Neural cell (in vitro differentiated cells): ENCODE data around the gene DPPA3.

ENCODE experiments used
- EP300 ChIP-seq: fragments of 450-650 bp; conservative IDR thresholded peaks from 2 replicates; pipeline ENCODE4 v1.6.1; 2014; ENCODE audit warnings: antibody characterized with exemption, mild to moderate bottlenecking, moderate library complexity; ENCODE audit not compliant: poor library complexity, severe bottlenecking
- EZH2 ChIP-seq: fragments of 200-600, 300-800 bp; shearing (Covaris generic), sonication (generic); IDR thresholded peaks from 2 replicates; pipeline ENCODE4 v1.6.1; 2014; ENCODE audit warnings: antibody characterized with exemption, low read length, borderline replicate concordance, mild to moderate bottlenecking; ENCODE audit not compliant: insufficient read depth, poor library complexity, severe bottlenecking
- MXI1 ChIP-seq: fragments of 450-650 bp; conservative IDR thresholded peaks from 2 replicates; pipeline ENCODE4 v1.6.1; 2014; ENCODE audit warnings: antibody characterized with exemption, mild to moderate bottlenecking; ENCODE audit not compliant: poor library complexity, severe bottlenecking
- POLR2AphosphoS5 ChIP-seq: IDR thresholded peaks from 2 replicates; pipeline ENCODE4 v1.6.1; 2012
- RAD21 ChIP-seq: fragments of 450-650 bp; conservative IDR thresholded peaks from 2 replicates; pipeline ENCODE4 v1.6.1; 2014; ENCODE audit warnings: antibody characterized with exemption, mild to moderate bottlenecking, moderate library complexity
- TAF1 ChIP-seq: IDR thresholded peaks from 2 replicates; pipeline ENCODE4 v1.6.1; 2012; ENCODE audit warnings: low read depth
- TF ChIP-seq, protein P1 (sequence below): fragments of 450-650 bp; IDR thresholded peaks from 2 replicates; pipeline ENCODE4 v1.5.1; 2014; ENCODE audit warnings: antibody characterized with exemption, mild to moderate bottlenecking, moderate library complexity; ENCODE audit not compliant: poor library complexity, severe bottlenecking
- TF ChIP-seq, protein P2 (sequence below): IDR thresholded peaks from 2 replicates; pipeline ENCODE4 v1.6.1; 2012; ENCODE audit warnings: borderline replicate concordance

- TF ChIP-seq, protein P1, sequence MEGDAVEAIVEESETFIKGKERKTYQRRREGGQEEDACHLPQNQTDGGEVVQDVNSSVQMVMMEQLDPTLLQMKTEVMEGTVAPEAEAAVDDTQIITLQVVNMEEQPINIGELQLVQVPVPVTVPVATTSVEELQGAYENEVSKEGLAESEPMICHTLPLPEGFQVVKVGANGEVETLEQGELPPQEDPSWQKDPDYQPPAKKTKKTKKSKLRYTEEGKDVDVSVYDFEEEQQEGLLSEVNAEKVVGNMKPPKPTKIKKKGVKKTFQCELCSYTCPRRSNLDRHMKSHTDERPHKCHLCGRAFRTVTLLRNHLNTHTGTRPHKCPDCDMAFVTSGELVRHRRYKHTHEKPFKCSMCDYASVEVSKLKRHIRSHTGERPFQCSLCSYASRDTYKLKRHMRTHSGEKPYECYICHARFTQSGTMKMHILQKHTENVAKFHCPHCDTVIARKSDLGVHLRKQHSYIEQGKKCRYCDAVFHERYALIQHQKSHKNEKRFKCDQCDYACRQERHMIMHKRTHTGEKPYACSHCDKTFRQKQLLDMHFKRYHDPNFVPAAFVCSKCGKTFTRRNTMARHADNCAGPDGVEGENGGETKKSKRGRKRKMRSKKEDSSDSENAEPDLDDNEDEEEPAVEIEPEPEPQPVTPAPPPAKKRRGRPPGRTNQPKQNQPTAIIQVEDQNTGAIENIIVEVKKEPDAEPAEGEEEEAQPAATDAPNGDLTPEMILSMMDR = no peak
- TF ChIP-seq POLR2AphosphoS5 (no peak), EP300 (no peak), EZH2 (no peak), MXI1 (no peak), TAF1 (no peak), RAD21 (no peak)
- TF ChIP-seq, protein P2, sequence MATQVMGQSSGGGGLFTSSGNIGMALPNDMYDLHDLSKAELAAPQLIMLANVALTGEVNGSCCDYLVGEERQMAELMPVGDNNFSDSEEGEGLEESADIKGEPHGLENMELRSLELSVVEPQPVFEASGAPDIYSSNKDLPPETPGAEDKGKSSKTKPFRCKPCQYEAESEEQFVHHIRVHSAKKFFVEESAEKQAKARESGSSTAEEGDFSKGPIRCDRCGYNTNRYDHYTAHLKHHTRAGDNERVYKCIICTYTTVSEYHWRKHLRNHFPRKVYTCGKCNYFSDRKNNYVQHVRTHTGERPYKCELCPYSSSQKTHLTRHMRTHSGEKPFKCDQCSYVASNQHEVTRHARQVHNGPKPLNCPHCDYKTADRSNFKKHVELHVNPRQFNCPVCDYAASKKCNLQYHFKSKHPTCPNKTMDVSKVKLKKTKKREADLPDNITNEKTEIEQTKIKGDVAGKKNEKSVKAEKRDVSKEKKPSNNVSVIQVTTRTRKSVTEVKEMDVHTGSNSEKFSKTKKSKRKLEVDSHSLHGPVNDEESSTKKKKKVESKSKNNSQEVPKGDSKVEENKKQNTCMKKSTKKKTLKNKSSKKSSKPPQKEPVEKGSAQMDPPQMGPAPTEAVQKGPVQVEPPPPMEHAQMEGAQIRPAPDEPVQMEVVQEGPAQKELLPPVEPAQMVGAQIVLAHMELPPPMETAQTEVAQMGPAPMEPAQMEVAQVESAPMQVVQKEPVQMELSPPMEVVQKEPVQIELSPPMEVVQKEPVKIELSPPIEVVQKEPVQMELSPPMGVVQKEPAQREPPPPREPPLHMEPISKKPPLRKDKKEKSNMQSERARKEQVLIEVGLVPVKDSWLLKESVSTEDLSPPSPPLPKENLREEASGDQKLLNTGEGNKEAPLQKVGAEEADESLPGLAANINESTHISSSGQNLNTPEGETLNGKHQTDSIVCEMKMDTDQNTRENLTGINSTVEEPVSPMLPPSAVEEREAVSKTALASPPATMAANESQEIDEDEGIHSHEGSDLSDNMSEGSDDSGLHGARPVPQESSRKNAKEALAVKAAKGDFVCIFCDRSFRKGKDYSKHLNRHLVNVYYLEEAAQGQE = no peak
Measured at GRCh38 chr12:7751394-7751793, 40.2 kb downstream of the DPPA3 start.
